ENCODE data around the gene KRT15.

The KRT15 gene

DNA sequence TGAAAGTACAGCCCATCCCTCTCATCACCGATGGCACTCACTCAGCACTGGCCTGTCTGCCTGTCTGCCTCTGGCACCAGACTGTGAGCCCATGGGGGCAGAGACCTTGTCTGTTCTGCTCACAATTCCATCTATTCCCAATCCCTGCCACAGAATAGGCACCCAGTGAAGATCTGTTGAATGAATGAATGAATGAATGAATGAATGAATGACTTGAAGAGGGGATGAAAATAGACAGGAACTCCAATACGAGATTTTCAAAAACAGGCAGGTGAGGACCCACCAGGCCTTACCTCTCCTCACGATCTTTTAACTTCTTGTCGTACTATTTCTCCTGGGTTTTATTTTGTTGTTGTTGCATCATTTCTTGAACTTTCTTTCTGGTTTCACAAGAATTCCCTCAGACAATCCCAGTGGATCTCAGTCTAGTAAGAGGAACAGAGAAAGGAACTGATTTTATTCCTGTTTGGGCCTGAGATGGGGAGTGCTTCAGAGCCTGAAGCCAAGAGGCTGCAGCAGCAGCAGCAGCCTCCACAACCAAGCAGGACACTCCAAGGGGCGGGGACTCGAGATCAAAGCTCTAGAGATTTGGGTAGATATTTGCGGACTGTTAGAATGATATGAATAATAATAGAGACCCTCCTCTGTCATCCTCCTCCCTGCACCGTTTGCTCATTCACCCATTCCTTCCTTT lies 35.4 kb upstream of the KRT15 start:
- Histone ChIP-seq H3K27me3 (no peaks in the 10 kb centered on the region), H3K4me2 (no peak overlapping the region), H3K27ac (no peak overlapping the region), H3K9ac (no peak overlapping the region), H4K20me1 (no peaks in the 10 kb centered on the region), H3K36me3 (no peaks in the 10 kb centered on the region), H3K4me3 (no peak overlapping the region), H3K9me3 (no peaks in the 10 kb centered on the region), H3K4me1 (peaks cover 10% of the 10 kb centered on the region)
- no peak for TF ChIP-seq Cebpa-rat (IDR thresholded peaks at IDR 0.05)

DNA sequence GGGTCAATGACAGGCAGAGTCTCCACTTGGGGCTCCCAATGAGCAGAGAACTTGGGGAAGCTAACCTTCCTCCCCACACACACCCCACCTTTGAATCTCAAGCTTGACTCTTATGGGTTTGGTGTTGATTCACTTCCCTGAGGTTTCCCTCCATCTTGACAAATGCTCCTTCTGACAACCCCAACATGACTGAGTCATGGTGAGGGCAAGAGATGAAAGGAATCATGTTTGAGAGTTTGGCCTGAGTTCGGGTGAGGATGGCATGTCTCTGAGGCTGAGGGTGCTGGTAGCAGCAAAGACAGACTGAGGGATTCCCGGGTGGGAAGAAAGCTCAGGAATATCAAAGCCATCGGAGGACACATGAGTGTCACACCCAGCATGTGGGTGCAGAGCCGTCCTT lies 34.5 kb upstream of the KRT15 start:
- Histone ChIP-seq H3K4me2 (no peak overlapping the region), H4K20me1 (no peaks in the 10 kb centered on the region), H3K27ac (no peak overlapping the region), H3K9me3 (no peaks in the 10 kb centered on the region), H3K4me3 (no peak overlapping the region), H3K36me3 (no peaks in the 10 kb centered on the region), H3K9ac (no peak overlapping the region), H3K27me3 (no peaks in the 10 kb centered on the region), H3K4me1 (peaks cover 19% of the 10 kb centered on the region)
- no peak for TF ChIP-seq Cebpa-rat (IDR thresholded peaks at IDR 0.05)

DNA sequence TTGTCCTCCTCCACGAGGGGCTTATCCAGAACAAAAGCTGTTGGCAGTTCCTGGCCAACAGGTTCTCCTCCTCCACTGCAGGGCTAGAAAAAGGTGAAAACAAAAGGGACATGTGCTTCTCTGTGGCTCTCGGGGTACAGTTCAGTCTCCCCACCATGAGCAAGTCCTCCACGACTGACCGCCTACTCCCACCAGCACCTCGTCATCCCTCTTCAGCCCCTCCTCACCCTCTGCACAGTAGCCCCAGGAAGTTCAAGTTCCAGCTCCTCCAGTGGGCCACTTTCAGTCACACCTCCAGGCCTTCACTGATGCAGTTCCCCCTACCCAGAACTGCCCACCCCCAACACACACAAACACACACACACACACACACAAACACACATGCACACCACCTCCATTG lies 33.8 kb upstream of the KRT15 start:
- Histone ChIP-seq H3K36me3 (no peaks in the 10 kb centered on the region), H3K9ac (no peak overlapping the region), H3K4me2 (no peak overlapping the region), H3K27me3 (no peaks in the 10 kb centered on the region), H3K9me3 (no peaks in the 10 kb centered on the region), H4K20me1 (no peaks in the 10 kb centered on the region), H3K4me1 (peaks cover 26% of the 10 kb centered on the region), H3K27ac (no peak overlapping the region), H3K4me3 (no peak overlapping the region)
- TF ChIP-seq Cebpa-rat (IDR thresholded peaks at IDR 0.05): no peak

DNA sequence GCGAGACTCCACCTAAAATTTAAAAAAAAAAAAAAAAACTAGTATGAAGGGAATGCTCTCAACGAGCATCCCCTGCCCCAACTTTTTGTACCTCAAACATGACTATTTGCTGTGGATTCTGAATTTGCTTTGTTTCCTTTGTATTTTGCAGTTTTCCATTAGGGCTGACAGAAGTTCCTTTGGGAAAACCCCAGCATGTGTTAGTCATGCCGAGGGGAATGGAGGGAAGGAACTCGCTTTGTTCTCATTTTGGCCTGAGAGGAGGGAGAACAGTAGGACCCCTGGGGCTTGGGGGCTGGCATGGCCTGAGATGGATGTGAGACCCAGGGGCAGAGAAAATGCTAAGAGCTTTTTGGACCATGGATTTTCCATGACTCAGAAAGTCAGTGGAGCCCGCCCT lies 32.7 kb upstream of the KRT15 start:
- Histone ChIP-seq H3K9me3 (no peaks in the 10 kb centered on the region), H3K4me2 (no peak overlapping the region), H3K27ac (no peak overlapping the region), H3K4me1 (peaks cover 32% of the 10 kb centered on the region), H3K9ac (no peak overlapping the region), H3K4me3 (no peak overlapping the region), H3K27me3 (no peaks in the 10 kb centered on the region), H4K20me1 (no peaks in the 10 kb centered on the region), H3K36me3 (no peaks in the 10 kb centered on the region)
- TF ChIP-seq Cebpa-rat (IDR thresholded peaks at IDR 0.05): no peak

DNA sequence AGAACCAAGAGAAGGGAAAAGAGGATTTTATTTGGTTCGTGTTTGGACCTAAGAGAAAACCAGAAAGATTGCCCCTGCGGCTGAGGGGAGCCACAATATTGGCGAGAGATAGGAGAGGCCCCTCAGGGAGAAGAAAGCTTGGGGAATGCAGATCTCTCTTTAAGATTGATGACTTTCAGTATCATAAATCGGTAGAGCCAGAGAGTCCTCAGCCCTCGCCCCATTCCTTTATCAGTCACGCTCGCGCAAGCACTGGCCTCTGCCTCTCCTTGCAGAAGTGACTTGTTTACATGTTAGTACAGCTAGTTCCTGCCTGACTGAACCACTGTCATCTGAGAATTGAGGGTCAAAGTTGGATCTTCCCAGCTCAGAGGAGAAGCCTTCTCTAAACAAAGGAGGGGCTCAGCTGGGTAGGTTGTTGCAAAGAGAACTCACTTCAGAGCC lies 30.9 kb upstream of the KRT15 start:
- Histone ChIP-seq H3K4me3 (no peak overlapping the region), H3K4me1 (peaks cover 32% of the 10 kb centered on the region), H3K4me2 (peak overlapping the region; percentile 70), H4K20me1 (no peaks in the 10 kb centered on the region), H3K36me3 (no peaks in the 10 kb centered on the region), H3K27ac (no peak overlapping the region), H3K9ac (0 out of 2 replicates have a peak overlapping the region, but pooled peaks have one; percentile 6), H3K27me3 (no peaks in the 10 kb centered on the region), H3K9me3 (no peaks in the 10 kb centered on the region)
- TF ChIP-seq Cebpa-rat (IDR thresholded peaks at IDR 0.05): no peak

DNA sequence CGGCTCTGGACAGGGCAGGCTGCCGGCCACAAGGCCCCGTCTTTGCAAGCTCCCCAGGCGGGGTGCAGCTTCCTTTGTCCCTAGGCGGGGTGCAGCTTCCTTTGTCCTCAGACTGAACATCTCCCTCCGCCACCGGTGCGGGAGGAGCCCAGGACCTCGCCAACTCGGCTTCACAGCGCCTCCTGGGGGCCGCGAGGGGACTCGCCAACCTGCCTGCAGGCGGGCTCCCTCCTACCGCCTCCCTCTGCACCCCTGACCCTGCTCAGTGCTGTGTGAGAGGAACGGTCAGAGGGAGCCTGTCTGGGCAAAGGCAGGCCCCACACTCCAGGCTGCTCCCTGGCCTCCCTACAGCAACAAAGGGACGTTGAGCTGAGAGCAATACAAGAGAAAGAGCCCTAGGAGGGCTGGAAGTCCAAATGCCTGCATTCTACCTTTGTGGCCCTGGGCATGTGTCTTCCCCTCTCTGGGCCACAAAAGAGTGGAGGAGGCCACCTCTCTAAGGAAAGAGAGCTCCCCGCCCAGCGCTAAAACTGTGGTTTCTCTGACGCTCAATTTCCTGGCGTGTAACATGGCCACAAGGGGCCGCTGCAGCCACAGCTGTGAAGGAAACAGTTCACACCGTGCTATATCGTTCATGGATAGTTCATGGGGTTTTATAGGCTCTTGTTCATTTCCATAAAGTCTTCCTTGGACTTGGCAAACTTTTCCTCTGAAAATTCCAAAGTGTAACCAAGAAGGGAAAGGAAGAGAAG lies 30.3 kb upstream of the KRT15 start:
- Histone ChIP-seq H3K27ac (peak overlapping the region; percentile 29; the same call in 1 of the 2 replicates), H3K36me3 (no peaks in the 10 kb centered on the region), H3K4me2 (peak overlapping the region; percentile 70), H3K9ac (peak overlapping the region; percentile 51; the same call in 1 of the 2 replicates), H3K4me3 (no peak overlapping the region), H4K20me1 (no peaks in the 10 kb centered on the region), H3K27me3 (no peaks in the 10 kb centered on the region), H3K4me1 (peaks cover 32% of the 10 kb centered on the region), H3K9me3 (no peaks in the 10 kb centered on the region)
- no peak for TF ChIP-seq Cebpa-rat (IDR thresholded peaks at IDR 0.05)

DNA sequence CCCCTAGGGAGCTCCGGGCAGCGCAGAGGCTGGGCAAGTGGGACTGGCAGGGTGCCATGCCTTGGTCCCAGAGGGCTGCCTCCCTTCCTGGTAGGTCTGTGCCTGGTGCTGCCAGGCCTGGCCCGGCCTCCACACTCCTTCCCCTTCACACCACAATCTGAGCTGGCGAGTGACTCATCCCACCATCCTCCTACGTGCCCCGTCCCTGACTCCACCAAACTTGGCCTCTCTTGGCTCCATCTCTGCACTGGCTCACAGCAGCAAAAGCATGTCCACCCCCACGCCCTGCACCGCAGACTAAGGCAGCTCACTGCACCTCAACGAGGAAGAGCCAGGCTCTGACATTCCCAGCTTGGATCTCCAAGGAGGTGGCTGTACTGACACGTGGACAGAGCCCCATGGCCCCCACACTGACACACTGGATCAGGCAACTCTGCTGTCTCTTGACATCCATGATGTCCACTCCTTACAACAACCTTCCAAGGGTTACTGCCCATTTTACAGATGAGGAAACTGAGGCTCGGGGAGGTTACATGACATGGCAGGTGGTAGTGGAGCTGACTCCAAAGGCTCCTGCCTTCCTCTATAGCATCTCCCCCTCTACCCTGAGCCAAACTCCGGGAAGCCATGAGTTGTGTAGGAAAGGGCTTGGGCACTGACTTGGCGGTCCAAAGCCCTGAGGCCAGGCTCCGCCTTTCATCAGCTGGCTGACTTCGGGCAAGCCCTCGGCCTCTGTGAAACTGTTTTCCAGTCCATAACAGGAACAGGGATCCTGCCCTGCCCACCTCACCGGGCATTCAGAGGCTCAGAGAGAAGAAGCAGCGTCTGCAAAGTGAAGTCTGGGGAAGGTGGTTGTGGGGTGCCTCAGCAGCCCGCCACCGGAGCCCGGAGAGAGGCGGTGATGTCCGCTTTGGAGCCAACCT lies 29.5 kb upstream of the KRT15 start:
- peak overlapping the region; percentile 51; the same call in 1 of the 2 replicates for H3K9ac ChIP-seq
- no peaks in the 10 kb centered on the region for H3K36me3 ChIP-seq
- H3K27me3 ChIP-seq: no peaks in the 10 kb centered on the region
- TF ChIP-seq Cebpa-rat (IDR thresholded peaks at IDR 0.05): no peak
- no peak overlapping the region for H3K4me3 ChIP-seq
- peak overlapping the region; percentile 29; the same call in 1 of the 2 replicates for H3K27ac ChIP-seq
- no peaks in the 10 kb centered on the region for H4K20me1 ChIP-seq
- H3K4me1 ChIP-seq: peaks cover 32% of the 10 kb centered on the region
- peak overlapping the region; percentile 70 for H3K4me2 ChIP-seq
- no peaks in the 10 kb centered on the region for H3K9me3 ChIP-seq

DNA sequence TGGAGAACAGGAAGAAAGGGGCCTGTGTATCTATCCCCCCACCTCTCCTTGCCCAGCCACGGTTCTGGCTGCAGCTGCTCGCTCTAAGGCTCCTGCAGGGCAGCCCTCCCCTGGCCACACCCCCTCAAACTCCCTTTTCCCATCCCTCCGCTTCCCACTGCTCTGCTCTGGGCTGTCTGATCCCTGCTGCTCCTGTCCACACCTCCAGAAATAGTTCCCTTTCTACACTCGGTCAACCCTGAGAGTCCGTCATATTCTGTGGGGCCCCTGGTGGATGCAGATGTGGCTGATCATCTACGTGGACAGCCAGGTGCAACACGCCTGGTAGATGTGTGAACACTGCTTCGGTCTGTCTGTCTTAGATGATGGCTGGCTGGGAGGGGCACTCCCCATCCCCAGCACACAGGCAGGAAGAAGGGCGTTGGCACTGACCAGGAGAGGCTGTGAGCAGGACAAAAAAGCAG lies 28.7 kb upstream of the KRT15 start:
- H3K9me3 ChIP-seq: no peaks in the 10 kb centered on the region
- H4K20me1 ChIP-seq: no peaks in the 10 kb centered on the region
- peaks cover 32% of the 10 kb centered on the region for H3K4me1 ChIP-seq
- H3K27ac ChIP-seq: no peak overlapping the region
- H3K27me3 ChIP-seq: no peaks in the 10 kb centered on the region
- no peak overlapping the region for H3K4me3 ChIP-seq
- no peaks in the 10 kb centered on the region for H3K36me3 ChIP-seq
- peak overlapping the region; percentile 70 for H3K4me2 ChIP-seq
- peak overlapping the region; percentile 12; the same call in 1 of the 2 replicates for H3K9ac ChIP-seq
- no peak for TF ChIP-seq Cebpa-rat (IDR thresholded peaks at IDR 0.05)

DNA sequence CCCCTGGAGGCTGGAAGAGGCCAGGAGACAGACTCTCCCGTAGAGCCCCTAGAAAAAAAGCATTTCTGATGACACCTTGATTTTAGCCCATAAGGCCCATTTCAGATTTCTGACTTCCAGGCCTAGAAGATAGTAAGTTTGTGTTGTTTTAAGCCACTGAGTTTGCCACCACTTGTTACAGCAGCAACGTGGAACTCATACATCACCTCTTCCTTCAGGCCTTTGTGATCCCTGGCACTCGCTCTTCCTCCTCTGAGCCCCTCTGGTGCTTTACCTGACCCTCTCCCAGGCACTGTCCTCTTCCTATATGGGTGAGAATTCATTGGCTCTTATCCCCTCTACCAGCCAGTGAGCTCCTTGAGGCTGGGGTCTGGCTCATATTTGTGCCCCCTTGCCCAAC lies 28.1 kb upstream of the KRT15 start:
- Histone ChIP-seq H3K27me3 (no peaks in the 10 kb centered on the region), H3K9me3 (no peaks in the 10 kb centered on the region), H3K4me2 (no peak overlapping the region; the same call in 1 of the 2 replicates), H4K20me1 (no peaks in the 10 kb centered on the region), H3K9ac (no peak overlapping the region), H3K27ac (no peak overlapping the region), H3K4me3 (no peak overlapping the region), H3K36me3 (no peaks in the 10 kb centered on the region), H3K4me1 (peaks cover 32% of the 10 kb centered on the region)
- TF ChIP-seq Cebpa-rat (IDR thresholded peaks at IDR 0.05): no peak
